K562 (cell line): ENCODE measurements around the gene MARK2. TPM values are rescaled to one million over a fixed set of nuclear protein-coding genes. Genes with fewer than 3 reads are reported as not detected.

ENCODE experiments used
- CTCFL ChIP-seq: IDR thresholded peaks from 2 replicates; pipeline ENCODE4 v1.6.1; 2011; ENCODE audit warnings: borderline replicate concordance, low read depth, mild to moderate bottlenecking, moderate library complexity, low read length; ENCODE audit not compliant: insufficient read depth, poor library complexity, severe bottlenecking
- HCFC1 ChIP-seq: IDR thresholded peaks from 2 replicates; pipeline ENCODE4 v1.6.1; 2012; ENCODE audit warnings: low read depth, low read length, improper control_type of control experiment
- NFE2L1 ChIP-seq: fragments of 450-650 bp; IDR thresholded peaks from 2 replicates; pipeline ENCODE4 v1.6.1; 2016; ENCODE audit warnings: missing genetic modification characterization, low read depth, mild to moderate bottlenecking, missing compliant biosample characterization, moderate library complexity, borderline replicate concordance
- PCBP2 ChIP-seq: fragments of 200-400 bp; formaldehyde crosslinking; IDR thresholded peaks from 2 replicates; pipeline ENCODE4 v1.6.1; 2018; ENCODE audit warnings: low read length, low read depth, mild to moderate bottlenecking, moderate library complexity; ENCODE audit not compliant: poor library complexity, severe bottlenecking
- POLR2B ChIP-seq: fragments of 450-650 bp; IDR thresholded peaks from 2 replicates; pipeline ENCODE4 v1.6.1; 2018; ENCODE audit warnings: low read depth; ENCODE audit not compliant: partially characterized antibody
- SIN3B ChIP-seq: fragments of 450-650 bp; IDR thresholded peaks from 2 replicates; pipeline ENCODE4 v1.6.1; 2017; ENCODE audit warnings: low read depth, mild to moderate bottlenecking, moderate library complexity
- TCF7 ChIP-seq: sonication (generic); IDR thresholded peaks from 2 replicates; pipeline ENCODE4 v1.6.1; 2016; ENCODE audit warnings: antibody characterized with exemption, borderline replicate concordance
- THRA ChIP-seq: fragments of 450-650 bp; IDR thresholded peaks from 2 replicates; pipeline ENCODE4 v1.6.1; 2017; ENCODE audit warnings: mild to moderate bottlenecking, moderate library complexity
- TRIM28 ChIP-seq: fragments of 450-650 bp; IDR thresholded peaks from 2 replicates; pipeline ENCODE4 v1.6.1; 2017
- ZNF436 ChIP-seq: fragments of 250-450, 450-650 bp; sonication (Bioruptor Pico); formaldehyde crosslinking; IDR thresholded peaks from 2 replicates; pipeline ENCODE4 v1.7.0; 2020; ENCODE audit warnings: mild to moderate bottlenecking
- ZNF707 ChIP-seq: fragments of 250-450 bp; sonication (Bioruptor Pico); conservative IDR thresholded peaks from 2 replicates; pipeline ENCODE4 v1.8.0; 2022; ENCODE audit warnings: inconsistent platforms, mild to moderate bottlenecking, moderate library complexity
- ZNF785 ChIP-seq: fragments of 250-450 bp; sonication (Bioruptor Pico); IDR thresholded peaks from 2 replicates; pipeline ENCODE4 v1.4.0; 2020; ENCODE audit warnings: mild to moderate bottlenecking
- polyA plus RNA-seq, 8 experiments: library from polyadenylated mRNA; depleted of rRNA in 4 of 8; stranded (reverse) in 5 of 8; unstranded in 3 of 8; fragments of >200 nt; fragmentation: Nextera tagmentation in 2 of 8; fragmentation: Illumina TruSeq in 1 of 8; extraction: Ambion mirVana in 2 of 8; extraction: Trizol in 1 of 8; gene quantifications; 2 replicates each; pipeline versions ENCODE4 v1.2.1 to v1.2.3, GENCODE V29; 2011 to 2014; ENCODE audit warnings: inconsistent platforms in 1 of 8, missing spikeins in 1 of 8
- total RNA-seq, 7 experiments: library from RNA; depleted of rRNA in 6 of 7; stranded (reverse); fragments of >200 nt in 6 of 7; fragmentation: Illumina TruSeq in 2 of 7; extraction: Trizol in 2 of 7; gene quantifications; 2 replicates each; pipeline versions ENCODE4 v1.2.1 to v1.2.3, GENCODE V29; 2011 to 2021; ENCODE audit warnings: low replicate concordance in 1 of 7
- TF ChIP-seq, protein P1 (sequence below): sonication (generic); formaldehyde crosslinking; IDR thresholded peaks from 2 replicates; pipeline ENCODE4 v1.8.0; 2022; ENCODE audit warnings: mild to moderate bottlenecking, missing genetic modification reagents
- TF ChIP-seq, protein P2 (sequence below): sonication (generic); formaldehyde crosslinking; IDR thresholded peaks from 2 replicates; pipeline ENCODE4 v1.8.1; 2022; ENCODE audit warnings: missing genetic modification reagents
- TF ChIP-seq, protein P3 (sequence below): sonication (generic); formaldehyde crosslinking; IDR thresholded peaks from 2 replicates; pipeline ENCODE4 v1.9.0; 2022; ENCODE audit warnings: mild to moderate bottlenecking, missing genetic modification reagents
- TF ChIP-seq, protein P4 (sequence below): fragments of 450-650 bp; formaldehyde crosslinking; conservative IDR thresholded peaks from 2 replicates; pipeline ENCODE4 v1.4.0; 2022; ENCODE audit warnings: mild to moderate bottlenecking, missing genetic modification characterization
- TF ChIP-seq, protein P5 (sequence below), 2 experiments: fragments of 250-450 bp in 1 of 2; fragments of 450-650 bp in 1 of 2; sonication (Bioruptor Pico) in 1 of 2; IDR thresholded peaks; 2 replicates each; pipeline versions ENCODE4 v1.6.1 to v1.8.0; 2016 to 2021; ENCODE audit warnings: mild to moderate bottlenecking in 2 of 2, moderate library complexity in 2 of 2, missing compliant biosample characterization in 1 of 2, missing genetic modification characterization in 1 of 2

Gene MARK2
- total and polyA plus RNA-seq, 9 of the 15 experiments (the other 6 are each of a cell fraction or from before 2014, with no cell fraction given) = 0.32 to 43.5 (median 15.1) TPM

- TF ChIP-seq THRA (no peak), ZNF436 (CRISPR knock-in tag) (no peak), CTCFL (no peak), PCBP2 (no peak), POLR2B (no peak), TCF7 (no peak), HCFC1 (peak; percentile 84), ZNF785 (CRISPR knock-in tag) (no peak), NFE2L1 (tag) (no peak), SIN3B (peak; percentile 78), TRIM28 (no peak), ZNF707 (no peak)
- TF ChIP-seq, protein P1, sequence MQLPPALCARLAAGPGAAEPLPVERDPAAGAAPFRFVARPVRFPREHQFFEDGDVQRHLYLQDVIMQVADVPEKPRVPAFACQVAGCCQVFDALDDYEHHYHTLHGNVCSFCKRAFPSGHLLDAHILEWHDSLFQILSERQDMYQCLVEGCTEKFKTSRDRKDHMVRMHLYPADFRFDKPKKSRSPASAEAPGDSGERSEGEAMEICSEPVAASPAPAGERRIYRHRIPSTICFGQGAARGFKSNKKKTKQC (CRISPR knock-in tag) = no peak; the same call in 1 of the 2 replicates
- TF ChIP-seq, protein P2, sequence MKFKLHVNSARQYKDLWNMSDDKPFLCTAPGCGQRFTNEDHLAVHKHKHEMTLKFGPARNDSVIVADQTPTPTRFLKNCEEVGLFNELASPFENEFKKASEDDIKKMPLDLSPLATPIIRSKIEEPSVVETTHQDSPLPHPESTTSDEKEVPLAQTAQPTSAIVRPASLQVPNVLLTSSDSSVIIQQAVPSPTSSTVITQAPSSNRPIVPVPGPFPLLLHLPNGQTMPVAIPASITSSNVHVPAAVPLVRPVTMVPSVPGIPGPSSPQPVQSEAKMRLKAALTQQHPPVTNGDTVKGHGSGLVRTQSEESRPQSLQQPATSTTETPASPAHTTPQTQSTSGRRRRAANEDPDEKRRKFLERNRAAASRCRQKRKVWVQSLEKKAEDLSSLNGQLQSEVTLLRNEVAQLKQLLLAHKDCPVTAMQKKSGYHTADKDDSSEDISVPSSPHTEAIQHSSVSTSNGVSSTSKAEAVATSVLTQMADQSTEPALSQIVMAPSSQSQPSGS (CRISPR knock-in tag) = no peak
- TF ChIP-seq, protein P3, sequence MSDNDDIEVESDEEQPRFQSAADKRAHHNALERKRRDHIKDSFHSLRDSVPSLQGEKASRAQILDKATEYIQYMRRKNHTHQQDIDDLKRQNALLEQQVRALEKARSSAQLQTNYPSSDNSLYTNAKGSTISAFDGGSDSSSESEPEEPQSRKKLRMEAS (CRISPR knock-in tag) = peak; percentile 72
- TF ChIP-seq, protein P4, sequence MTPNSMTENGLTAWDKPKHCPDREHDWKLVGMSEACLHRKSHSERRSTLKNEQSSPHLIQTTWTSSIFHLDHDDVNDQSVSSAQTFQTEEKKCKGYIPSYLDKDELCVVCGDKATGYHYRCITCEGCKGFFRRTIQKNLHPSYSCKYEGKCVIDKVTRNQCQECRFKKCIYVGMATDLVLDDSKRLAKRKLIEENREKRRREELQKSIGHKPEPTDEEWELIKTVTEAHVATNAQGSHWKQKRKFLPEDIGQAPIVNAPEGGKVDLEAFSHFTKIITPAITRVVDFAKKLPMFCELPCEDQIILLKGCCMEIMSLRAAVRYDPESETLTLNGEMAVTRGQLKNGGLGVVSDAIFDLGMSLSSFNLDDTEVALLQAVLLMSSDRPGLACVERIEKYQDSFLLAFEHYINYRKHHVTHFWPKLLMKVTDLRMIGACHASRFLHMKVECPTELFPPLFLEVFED (CRISPR knock-in tag) = no peak
- TF ChIP-seq, protein P5, sequence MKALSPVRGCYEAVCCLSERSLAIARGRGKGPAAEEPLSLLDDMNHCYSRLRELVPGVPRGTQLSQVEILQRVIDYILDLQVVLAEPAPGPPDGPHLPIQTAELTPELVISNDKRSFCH (CRISPR knock-in tag; IDR thresholded peaks at IDR 0.05) = no peak
- TF ChIP-seq, protein P5 (tag; IDR thresholded peaks at IDR 0.05) = no peak; the same call in 1 of the 2 replicates
Observed at GRCh38 chr11:63938479-63939396, 99.8 kb downstream of the MARK2 start, which contains the start of gene NAA40 (continued).
